Measurements from ENCODE around the gene LYSMD1. TPM values are rescaled to one million over a fixed set of nuclear protein-coding genes. Genes with fewer than 3 reads are reported as not detected.
A peak's percentile ranks its signal among the peaks of the same experiment; 100 is the strongest.

LYSMD1 gene
- total RNA-seq, 4 donors from 2014 or later: 4.6 to 8.8 (median 5.9) TPM

- intact Hi-C loops (cut with DNase I): no loop called here
Observed at GRCh38 chr1:151187205-151187604, 21.5 kb upstream of the LYSMD1 start.

GRCh38 chr1:151184211-151184610 lies 18.5 kb upstream of the LYSMD1 start:
- DNase-seq: no peak
- TF ChIP-seq POLR2A (IDR thresholded peaks at IDR 0.05) (no peak), CTCF (IDR thresholded peaks at IDR 0.05) (no peak)
- intact Hi-C loops (cut with DNase I): no loop called here
- no peaks in the 10 kb centered on the region for H3K9me3 ChIP-seq
- no peak overlapping the region for H3K4me3 ChIP-seq
- peaks cover 17 to 68% (median 34%) of the 10 kb centered on the region in 3 donors for H3K36me3 ChIP-seq
- H3K27me3 ChIP-seq: no peaks in the 10 kb centered on the region
- H3K4me1 ChIP-seq: peaks cover 8 to 30% (median 25%) of the 10 kb centered on the region in 3 donors
- 95 to 97% methylated on average over 10 of the region's 10 CpGs for WGBS, 2 donors
- no peak overlapping the region for H3K27ac ChIP-seq

More at GRCh38 chr1:151187205-151187604, 21.5 kb upstream of the LYSMD1 start:
- no peaks in the 10 kb centered on the region for H3K27me3 ChIP-seq
- peaks cover 10 to 39% (median 31%) of the 10 kb centered on the region in 3 donors for H3K4me1 ChIP-seq
- no peaks in the 10 kb centered on the region for H3K9me3 ChIP-seq
- WGBS, 2 donors: 52 to 67% methylated on average over 1 of the region's 1 CpG
- no peak overlapping the region for H3K4me3 ChIP-seq
- H3K27ac ChIP-seq: peak overlapping the region in 3 of 4 donors; percentile 49 to 91 (median 84)
- TF ChIP-seq CTCF (IDR thresholded peaks at IDR 0.05) (no peak), POLR2A (IDR thresholded peaks at IDR 0.05) (no peak)
- no peak for DNase-seq
- H3K36me3 ChIP-seq: peaks cover under 1 to 38% (median 19%) of the 10 kb centered on the region in 3 donors

GRCh38 chr1:151176514-151177045 lies 10.9 kb upstream of the LYSMD1 start:
- no peaks in the 10 kb centered on the region for H3K27me3 ChIP-seq
- peaks cover 0 to 12% (median 0%) of the 10 kb centered on the region in 3 donors for H3K4me1 ChIP-seq
- H3K9me3 ChIP-seq: no peaks in the 10 kb centered on the region
- no peak overlapping the region for H3K4me3 ChIP-seq
- H3K36me3 ChIP-seq: peaks cover 27 to 89% (median 34%) of the 10 kb centered on the region in 3 donors
- DNase-seq: no peak
- 82 to 88% methylated on average over 16 to 17 of the region's 17 CpGs for WGBS, 2 donors
- intact Hi-C loops (cut with DNase I): no loop called here
- peak overlapping the region in 3 of 4 donors; percentile 44 to 64 (median 48) for H3K27ac ChIP-seq
- TF ChIP-seq POLR2A (IDR thresholded peaks at IDR 0.05) (no peak), CTCF (IDR thresholded peaks at IDR 0.05) (no peak)

- intact Hi-C loops (cut with DNase I): no loop called here
- WGBS, 2 donors: 55 to 62% methylated on average over 4 of the region's 4 CpGs
- H3K9me3 ChIP-seq: no peaks in the 10 kb centered on the region
- TF ChIP-seq CTCF (IDR thresholded peaks at IDR 0.05) (peak in 4 of 6 experiments; percentile 22 to 44 (median 35)), POLR2A (IDR thresholded peaks at IDR 0.05) (no peak)
- peaks cover 0 to 12% (median 0%) of the 10 kb centered on the region in 3 donors for H3K4me1 ChIP-seq
- no peak for DNase-seq
- no peak within 1 kb of the TSS for H3K4me3 ChIP-seq
- no peaks in the 10 kb centered on the region for H3K27me3 ChIP-seq
- peaks cover 21 to 89% (median 33%) of the 10 kb centered on the region in 3 donors for H3K36me3 ChIP-seq
- H3K27ac ChIP-seq: peak within 1 kb of the TSS; percentile 14 to 75 (median 56)
Observed at GRCh38 chr1:151175863-151176262, 10.2 kb upstream of the LYSMD1 start, which contains the start of gene TMOD4. TMOD4 (minus strand) TSS chr1:151175981; CDS start chr1:151174875, 1,106 bp downstream.

GRCh38 chr1:151175041-151175741 lies 9.5 kb upstream of the LYSMD1 start:
- Histone ChIP-seq H3K36me3 (peaks cover 21 to 89% (median 39%) of the 10 kb centered on the region in 3 donors), H3K27me3 (no peaks in the 10 kb centered on the region), H3K9me3 (no peaks in the 10 kb centered on the region), H3K4me3 (no peak overlapping the region), H3K27ac (peak overlapping the region in 3 of 4 donors; percentile 48 to 75 (median 64)), H3K4me1 (peaks cover 0 to 12% (median 0%) of the 10 kb centered on the region in 3 donors)
- WGBS, 2 donors: 35 to 49% methylated on average over 6 of the region's 6 CpGs
- DNase-seq: no peak
- TF ChIP-seq CTCF (IDR thresholded peaks at IDR 0.05) (no peak), POLR2A (IDR thresholded peaks at IDR 0.05) (no peak)
- intact Hi-C loops (cut with DNase I): no loop called here
